ENCODE measurements around the gene CPSF3. TPM values are rescaled to one million over a fixed set of nuclear protein-coding genes. Genes with fewer than 3 reads are reported as not detected.

The CPSF3 gene
- total RNA-seq, 4 donors from 2014 or later: 17.6 to 173 (median 22.2) TPM

GRCh38 chr2:9388199-9388681 lies 35.2 kb upstream of the CPSF3 start:
- no peak for DNase-seq
- WGBS, 2 donors (ENCODE audit: low coverage in 1 of 2): 89% methylated on average over 11 of the region's 11 CpGs; no CpG with 5 or more reads in 1 of the 2 donors
- Histone ChIP-seq H3K27me3 (no peaks in the 10 kb centered on the region), H3K4me1 (no peaks in the 10 kb centered on the region), H3K4me3 (no peak overlapping the region), H3K27ac (peak overlapping the region in 1 of 4 donors; percentile 60), H3K9me3 (no peaks in the 10 kb centered on the region), H3K36me3 (peaks cover 0 to 24% (median 3%) of the 10 kb centered on the region in 4 donors)
- TF ChIP-seq POLR2AphosphoS5 (IDR thresholded peaks at IDR 0.05) (no peak), EP300 (IDR thresholded peaks at IDR 0.05; ENCODE audit: low read depth) (no peak), CTCF (IDR thresholded peaks at IDR 0.05) (no peak), POLR2A (IDR thresholded peaks at IDR 0.05) (no peak)
- in situ Hi-C loops (cut with MboI; ENCODE audit: low pct_ligation_motif_present in 1 of 4, low pct_unique_long_range_greater_than_20kb in 1 of 4, low sequenced_read_pairs in 3 of 4): no loop called here
- intact Hi-C loops (cut with DNase I; ENCODE audit: low total_unique reads): no loop called here

GRCh38 chr2:9388950-9389911 lies 34.2 kb upstream of the CPSF3 start:
- no peak for DNase-seq
- no peak overlapping the region for H3K27ac ChIP-seq
- H3K9me3 ChIP-seq: no peaks in the 10 kb centered on the region
- no peaks in the 10 kb centered on the region for H3K4me1 ChIP-seq
- in situ Hi-C loops (cut with MboI; ENCODE audit: low pct_ligation_motif_present in 1 of 4, low pct_unique_long_range_greater_than_20kb in 1 of 4, low sequenced_read_pairs in 3 of 4) (no loop called here), intact Hi-C loops (cut with DNase I; ENCODE audit: low total_unique reads) (no loop called here)
- H3K27me3 ChIP-seq: no peaks in the 10 kb centered on the region
- no peak overlapping the region for H3K4me3 ChIP-seq
- H3K36me3 ChIP-seq: peaks cover 0 to 24% (median 3%) of the 10 kb centered on the region in 4 donors
- WGBS, 2 donors (ENCODE audit: low coverage in 1 of 2): 86% methylated on average over 28 of the region's 28 CpGs; no CpG with 5 or more reads in 1 of the 2 donors
- TF ChIP-seq EP300 (IDR thresholded peaks at IDR 0.05; ENCODE audit: low read depth) (no peak), POLR2AphosphoS5 (IDR thresholded peaks at IDR 0.05) (no peak), POLR2A (IDR thresholded peaks at IDR 0.05) (no peak), CTCF (IDR thresholded peaks at IDR 0.05) (no peak)

GRCh38 chr2:9390151-9390850 lies 33.2 kb upstream of the CPSF3 start:
- no peak for TF ChIP-seq POLR2AphosphoS5 (IDR thresholded peaks at IDR 0.05)
- no peak for TF ChIP-seq CTCF (IDR thresholded peaks at IDR 0.05)
- TF ChIP-seq EP300 (IDR thresholded peaks at IDR 0.05; ENCODE audit: low read depth): no peak
- TF ChIP-seq POLR2A (IDR thresholded peaks at IDR 0.05): no peak
- H3K9me3 ChIP-seq: no peaks in the 10 kb centered on the region
- H3K36me3 ChIP-seq: peaks cover 0 to 17% (median 3%) of the 10 kb centered on the region in 4 donors

GRCh38 chr2:9390991-9391390 lies 32.5 kb upstream of the CPSF3 start:
- peaks cover 0 to 17% (median 3%) of the 10 kb centered on the region in 4 donors for H3K36me3 ChIP-seq
- TF ChIP-seq CTCF (IDR thresholded peaks at IDR 0.05) (no peak), POLR2AphosphoS5 (IDR thresholded peaks at IDR 0.05) (no peak), POLR2A (IDR thresholded peaks at IDR 0.05) (no peak), EP300 (IDR thresholded peaks at IDR 0.05; ENCODE audit: low read depth) (no peak)

More at GRCh38 chr2:9390151-9390850, 33.2 kb upstream of the CPSF3 start:
- intact Hi-C loops (cut with DNase I; ENCODE audit: low total_unique reads): no loop called here
- H3K4me3 ChIP-seq: no peak overlapping the region
- 87% methylated on average over 7 of the region's 7 CpGs; no CpG with 5 or more reads in 1 of the 2 donors for WGBS, 2 donors (ENCODE audit: low coverage in 1 of 2)
- H3K4me1 ChIP-seq: no peaks in the 10 kb centered on the region
- in situ Hi-C loops (cut with MboI; ENCODE audit: low pct_ligation_motif_present in 1 of 4, low pct_unique_long_range_greater_than_20kb in 1 of 4, low sequenced_read_pairs in 3 of 4): no loop called here
- no peaks in the 10 kb centered on the region for H3K27me3 ChIP-seq
- no peak overlapping the region for H3K27ac ChIP-seq
- no peak for DNase-seq

More at GRCh38 chr2:9390991-9391390, 32.5 kb upstream of the CPSF3 start:
- no peaks in the 10 kb centered on the region for H3K9me3 ChIP-seq
- no peaks in the 10 kb centered on the region for H3K27me3 ChIP-seq
- no peak overlapping the region for H3K27ac ChIP-seq
- H3K4me1 ChIP-seq: no peaks in the 10 kb centered on the region
- in situ Hi-C loops (cut with MboI; ENCODE audit: low pct_ligation_motif_present in 1 of 4, low pct_unique_long_range_greater_than_20kb in 1 of 4, low sequenced_read_pairs in 3 of 4): no loop called here
- H3K4me3 ChIP-seq: no peak overlapping the region
- 88 to 91% methylated on average over 4 to 19 of the region's 19 CpGs for WGBS, 2 donors (ENCODE audit: low coverage in 1 of 2)
- intact Hi-C loops (cut with DNase I; ENCODE audit: low total_unique reads): no loop called here
- no peak for DNase-seq

Measured in transverse colon (tissue), 4 donors.